ENCODE results near the gene LUC7L3.

DNA sequence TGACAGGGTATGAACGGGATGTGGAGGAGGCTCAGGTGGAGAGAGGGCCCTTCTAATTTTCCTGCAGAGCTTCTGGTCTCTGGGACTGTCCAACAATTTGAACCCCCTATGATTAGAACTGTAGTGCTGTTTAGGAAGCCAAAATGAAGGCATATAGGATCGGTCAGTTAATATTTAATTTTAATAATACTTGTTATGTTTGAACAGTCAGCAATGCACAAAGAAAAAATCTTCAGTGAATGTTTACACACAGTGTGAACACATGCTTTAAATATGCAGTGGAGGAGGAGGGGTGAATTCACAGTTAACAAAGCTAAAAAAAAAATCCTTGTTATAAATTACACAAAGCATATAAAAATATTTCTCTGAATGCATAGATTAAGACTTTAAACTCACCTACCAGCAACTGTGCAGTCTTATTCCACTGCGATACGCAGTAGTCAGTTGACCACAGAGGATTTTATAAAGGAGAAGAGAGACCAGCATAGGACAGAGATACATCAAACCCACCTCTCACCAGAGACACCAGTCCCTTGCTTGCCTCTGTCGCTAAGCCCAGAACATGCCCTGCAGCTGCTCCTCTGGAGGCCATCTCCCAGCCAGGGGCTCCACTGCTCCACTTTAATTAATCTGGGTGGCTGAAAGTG lies 26.2 kb upstream of the LUC7L3 start:
- TF ChIP-seq POLR2AphosphoS5 (IDR thresholded peaks at IDR 0.05; ENCODE audit: low read depth, low read length) = no peak
- TF ChIP-seq TAF1 (IDR thresholded peaks at IDR 0.05; ENCODE audit: borderline replicate concordance, insufficient read depth, low read length) = no peak
- TF ChIP-seq, protein P1, sequence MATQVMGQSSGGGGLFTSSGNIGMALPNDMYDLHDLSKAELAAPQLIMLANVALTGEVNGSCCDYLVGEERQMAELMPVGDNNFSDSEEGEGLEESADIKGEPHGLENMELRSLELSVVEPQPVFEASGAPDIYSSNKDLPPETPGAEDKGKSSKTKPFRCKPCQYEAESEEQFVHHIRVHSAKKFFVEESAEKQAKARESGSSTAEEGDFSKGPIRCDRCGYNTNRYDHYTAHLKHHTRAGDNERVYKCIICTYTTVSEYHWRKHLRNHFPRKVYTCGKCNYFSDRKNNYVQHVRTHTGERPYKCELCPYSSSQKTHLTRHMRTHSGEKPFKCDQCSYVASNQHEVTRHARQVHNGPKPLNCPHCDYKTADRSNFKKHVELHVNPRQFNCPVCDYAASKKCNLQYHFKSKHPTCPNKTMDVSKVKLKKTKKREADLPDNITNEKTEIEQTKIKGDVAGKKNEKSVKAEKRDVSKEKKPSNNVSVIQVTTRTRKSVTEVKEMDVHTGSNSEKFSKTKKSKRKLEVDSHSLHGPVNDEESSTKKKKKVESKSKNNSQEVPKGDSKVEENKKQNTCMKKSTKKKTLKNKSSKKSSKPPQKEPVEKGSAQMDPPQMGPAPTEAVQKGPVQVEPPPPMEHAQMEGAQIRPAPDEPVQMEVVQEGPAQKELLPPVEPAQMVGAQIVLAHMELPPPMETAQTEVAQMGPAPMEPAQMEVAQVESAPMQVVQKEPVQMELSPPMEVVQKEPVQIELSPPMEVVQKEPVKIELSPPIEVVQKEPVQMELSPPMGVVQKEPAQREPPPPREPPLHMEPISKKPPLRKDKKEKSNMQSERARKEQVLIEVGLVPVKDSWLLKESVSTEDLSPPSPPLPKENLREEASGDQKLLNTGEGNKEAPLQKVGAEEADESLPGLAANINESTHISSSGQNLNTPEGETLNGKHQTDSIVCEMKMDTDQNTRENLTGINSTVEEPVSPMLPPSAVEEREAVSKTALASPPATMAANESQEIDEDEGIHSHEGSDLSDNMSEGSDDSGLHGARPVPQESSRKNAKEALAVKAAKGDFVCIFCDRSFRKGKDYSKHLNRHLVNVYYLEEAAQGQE (IDR thresholded peaks at IDR 0.05; ENCODE audit: insufficient read depth in 1 of 2, low read depth in 2 of 2, low read length in 2 of 2) = no peak
- no peak for TF ChIP-seq SIN3A (IDR thresholded peaks at IDR 0.05; ENCODE audit: borderline replicate concordance, insufficient read depth, low read length)
- no peak for TF ChIP-seq FOXP2 (optimal IDR thresholded peaks at IDR 0.05; ENCODE audit: borderline replicate concordance, extremely low read depth, extremely low read length, insufficient read depth)

Data from PFSK-1 (cell line).